Measurements from ENCODE around the gene CLIC1. TPM values are rescaled to one million over a fixed set of nuclear protein-coding genes. Genes with fewer than 3 reads are reported as not detected.

CLIC1 gene
- total and polyA plus RNA-seq, 10 of the 15 experiments (the other 5 are each of a cell fraction or from before 2014, with no cell fraction given), result 446 to 1,266 (median 636) TPM

DNA sequence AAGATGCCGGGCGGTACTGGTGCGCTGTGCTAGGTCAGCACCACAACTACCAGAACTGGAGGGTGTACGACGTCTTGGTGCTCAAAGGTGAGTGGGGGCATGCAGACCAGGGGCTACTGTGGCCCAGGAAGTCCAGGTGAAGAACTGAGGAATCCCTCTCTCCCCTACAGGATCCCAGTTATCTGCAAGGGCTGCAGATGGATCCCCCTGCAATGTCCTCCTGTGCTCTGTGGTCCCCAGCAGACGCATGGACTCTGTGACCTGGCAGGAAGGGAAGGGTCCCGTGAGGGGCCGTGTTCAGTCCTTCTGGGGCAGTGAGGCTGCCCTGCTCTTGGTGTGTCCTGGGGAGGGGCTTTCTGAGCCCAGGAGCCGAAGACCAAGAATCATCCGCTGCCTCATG, 28.6 kb downstream of the CLIC1 start (continued):
- TF ChIP-seq, protein P1, sequence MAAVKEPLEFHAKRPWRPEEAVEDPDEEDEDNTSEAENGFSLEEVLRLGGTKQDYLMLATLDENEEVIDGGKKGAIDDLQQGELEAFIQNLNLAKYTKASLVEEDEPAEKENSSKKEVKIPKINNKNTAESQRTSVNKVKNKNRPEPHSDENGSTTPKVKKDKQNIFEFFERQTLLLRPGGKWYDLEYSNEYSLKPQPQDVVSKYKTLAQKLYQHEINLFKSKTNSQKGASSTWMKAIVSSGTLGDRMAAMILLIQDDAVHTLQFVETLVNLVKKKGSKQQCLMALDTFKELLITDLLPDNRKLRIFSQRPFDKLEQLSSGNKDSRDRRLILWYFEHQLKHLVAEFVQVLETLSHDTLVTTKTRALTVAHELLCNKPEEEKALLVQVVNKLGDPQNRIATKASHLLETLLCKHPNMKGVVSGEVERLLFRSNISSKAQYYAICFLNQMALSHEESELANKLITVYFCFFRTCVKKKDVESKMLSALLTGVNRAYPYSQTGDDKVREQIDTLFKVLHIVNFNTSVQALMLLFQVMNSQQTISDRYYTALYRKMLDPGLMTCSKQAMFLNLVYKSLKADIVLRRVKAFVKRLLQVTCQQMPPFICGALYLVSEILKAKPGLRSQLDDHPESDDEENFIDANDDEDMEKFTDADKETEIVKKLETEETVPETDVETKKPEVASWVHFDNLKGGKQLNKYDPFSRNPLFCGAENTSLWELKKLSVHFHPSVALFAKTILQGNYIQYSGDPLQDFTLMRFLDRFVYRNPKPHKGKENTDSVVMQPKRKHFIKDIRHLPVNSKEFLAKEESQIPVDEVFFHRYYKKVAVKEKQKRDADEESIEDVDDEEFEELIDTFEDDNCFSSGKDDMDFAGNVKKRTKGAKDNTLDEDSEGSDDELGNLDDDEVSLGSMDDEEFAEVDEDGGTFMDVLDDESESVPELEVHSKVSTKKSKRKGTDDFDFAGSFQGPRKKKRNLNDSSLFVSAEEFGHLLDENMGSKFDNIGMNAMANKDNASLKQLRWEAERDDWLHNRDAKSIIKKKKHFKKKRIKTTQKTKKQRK (IDR thresholded peaks at IDR 0.05; ENCODE audit: low read depth, low read length), result no peak
- TF ChIP-seq EP300 (IDR thresholded peaks at IDR 0.05; ENCODE audit: borderline replicate concordance in 1 of 2, control insufficient read depth in 1 of 2, low read depth in 2 of 2, low read length in 2 of 2), result no peak
- TF ChIP-seq PAX8 (IDR thresholded peaks at IDR 0.05), result no peak

DNA sequence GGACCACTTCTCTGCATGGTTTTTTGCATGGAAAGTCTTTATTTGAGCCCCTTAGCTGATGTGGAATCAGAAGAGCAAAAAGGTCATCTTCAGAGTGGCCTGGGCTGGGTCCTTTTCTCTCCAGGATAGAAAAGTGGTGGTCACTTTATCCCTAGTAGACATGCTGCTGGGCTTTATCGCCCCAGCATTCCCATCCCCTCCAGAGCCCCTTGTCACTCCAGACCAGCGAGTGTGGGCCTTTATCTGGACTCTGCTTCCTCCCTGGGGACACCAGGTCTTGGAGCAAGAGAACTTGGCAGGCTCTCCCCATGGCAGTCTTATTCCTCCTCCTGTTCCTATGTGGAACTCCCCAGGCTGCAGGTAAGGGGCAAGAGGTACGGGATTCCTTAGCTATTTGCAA, 29.7 kb downstream of the CLIC1 start, which contains the start of gene LY6G6F:
LY6G6F (plus strand) TSS at position 268 of the 400 bp plus-strand sequence; CDS start at position 309, 41 bp downstream.
- H3K4me2 ChIP-seq (ENCODE audit: control insufficient read depth, insufficient read depth), result no peak within 1 kb of the TSS
- no TSS peak for BruUV-seq (replicated peaks)
- no peak within 1 kb of the TSS for H2AFZ ChIP-seq (ENCODE audit: control insufficient read depth, low read depth, low read length)
- H3K4me1 ChIP-seq (ENCODE audit: control insufficient read depth, insufficient read depth, low read length), result peaks cover 5% of the 10 kb centered on the region; the same call in 1 of the 2 replicates
- in situ Hi-C loops (cut with MboI) (no loop called here), intact Hi-C loops (cut with micrococcal nuclease; ENCODE audit: unreplicated experiment) (no loop called here)
- SMC1A ChIA-PET (ENCODE audit: uncharacterized antibody, unreplicated experiment), result interaction anchor here (0.6 to 0.7 kb wide), 2 partner anchors 13 to 18 kb away, joined by 3 read pairs; no protein-coding TSS in a partner anchor
- POLR2A ChIA-PET, result interaction anchor here (0.5 to 1.2 kb wide), 2 partner anchors 25 to 87 kb away, joined by 3 read pairs; no protein-coding TSS in a partner anchor
- H3K79me2 ChIP-seq (ENCODE audit: control insufficient read depth, insufficient read depth, low read length), result peaks cover 11% of the 10 kb centered on the region
- TF ChIP-seq CBX3 (IDR thresholded peaks at IDR 0.05; ENCODE audit: borderline replicate concordance, low read depth), result no peak
- TF ChIP-seq MTA2 (IDR thresholded peaks at IDR 0.05; ENCODE audit: low read depth), result no peak
- no peak for TF ChIP-seq BMI1 (IDR thresholded peaks at IDR 0.05; ENCODE audit: borderline replicate concordance)
- TF ChIP-seq, protein P2, sequence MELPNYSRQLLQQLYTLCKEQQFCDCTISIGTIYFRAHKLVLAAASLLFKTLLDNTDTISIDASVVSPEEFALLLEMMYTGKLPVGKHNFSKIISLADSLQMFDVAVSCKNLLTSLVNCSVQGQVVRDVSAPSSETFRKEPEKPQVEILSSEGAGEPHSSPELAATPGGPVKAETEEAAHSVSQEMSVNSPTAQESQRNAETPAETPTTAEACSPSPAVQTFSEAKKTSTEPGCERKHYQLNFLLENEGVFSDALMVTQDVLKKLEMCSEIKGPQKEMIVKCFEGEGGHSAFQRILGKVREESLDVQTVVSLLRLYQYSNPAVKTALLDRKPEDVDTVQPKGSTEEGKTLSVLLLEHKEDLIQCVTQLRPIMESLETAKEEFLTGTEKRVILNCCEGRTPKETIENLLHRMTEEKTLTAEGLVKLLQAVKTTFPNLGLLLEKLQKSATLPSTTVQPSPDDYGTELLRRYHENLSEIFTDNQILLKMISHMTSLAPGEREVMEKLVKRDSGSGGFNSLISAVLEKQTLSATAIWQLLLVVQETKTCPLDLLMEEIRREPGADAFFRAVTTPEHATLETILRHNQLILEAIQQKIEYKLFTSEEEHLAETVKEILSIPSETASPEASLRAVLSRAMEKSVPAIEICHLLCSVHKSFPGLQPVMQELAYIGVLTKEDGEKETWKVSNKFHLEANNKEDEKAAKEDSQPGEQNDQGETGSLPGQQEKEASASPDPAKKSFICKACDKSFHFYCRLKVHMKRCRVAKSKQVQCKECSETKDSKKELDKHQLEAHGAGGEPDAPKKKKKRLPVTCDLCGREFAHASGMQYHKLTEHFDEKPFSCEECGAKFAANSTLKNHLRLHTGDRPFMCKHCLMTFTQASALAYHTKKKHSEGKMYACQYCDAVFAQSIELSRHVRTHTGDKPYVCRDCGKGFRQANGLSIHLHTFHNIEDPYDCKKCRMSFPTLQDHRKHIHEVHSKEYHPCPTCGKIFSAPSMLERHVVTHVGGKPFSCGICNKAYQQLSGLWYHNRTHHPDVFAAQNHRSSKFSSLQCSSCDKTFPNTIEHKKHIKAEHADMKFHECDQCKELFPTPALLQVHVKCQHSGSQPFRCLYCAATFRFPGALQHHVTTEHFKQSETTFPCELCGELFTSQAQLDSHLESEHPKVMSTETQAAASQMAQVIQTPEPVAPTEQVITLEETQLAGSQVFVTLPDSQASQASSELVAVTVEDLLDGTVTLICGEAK (IDR thresholded peaks at IDR 0.05; ENCODE audit: borderline replicate concordance), result no peak
- TF ChIP-seq SP1 (IDR thresholded peaks at IDR 0.05; ENCODE audit: low read depth, low read length), result no peak
- TF ChIP-seq KDM1A (IDR thresholded peaks at IDR 0.05; ENCODE audit: borderline replicate concordance), result no peak
- TF ChIP-seq, protein P3, sequence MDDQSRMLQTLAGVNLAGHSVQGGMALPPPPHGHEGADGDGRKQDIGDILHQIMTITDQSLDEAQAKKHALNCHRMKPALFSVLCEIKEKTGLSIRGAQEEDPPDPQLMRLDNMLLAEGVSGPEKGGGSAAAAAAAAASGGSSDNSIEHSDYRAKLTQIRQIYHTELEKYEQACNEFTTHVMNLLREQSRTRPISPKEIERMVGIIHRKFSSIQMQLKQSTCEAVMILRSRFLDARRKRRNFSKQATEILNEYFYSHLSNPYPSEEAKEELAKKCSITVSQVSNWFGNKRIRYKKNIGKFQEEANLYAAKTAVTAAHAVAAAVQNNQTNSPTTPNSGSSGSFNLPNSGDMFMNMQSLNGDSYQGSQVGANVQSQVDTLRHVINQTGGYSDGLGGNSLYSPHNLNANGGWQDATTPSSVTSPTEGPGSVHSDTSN (IDR thresholded peaks at IDR 0.05; ENCODE audit: insufficient replicate concordance, low read depth, low read length), result no peak
- no peak for TF ChIP-seq ZBED1 (IDR thresholded peaks at IDR 0.05; ENCODE audit: borderline replicate concordance)
- RAD21 ChIA-PET (ENCODE audit: unreplicated experiment), result interaction anchor here (0.6 kb wide), 1 partner anchor 223 kb away, joined by 3 read pairs; no protein-coding TSS in a partner anchor
- no peaks in the 10 kb centered on the region; a peak in 1 of 4 replicates for H3K27me3 ChIP-seq (replicated peaks in 1 of 2; ENCODE audit: control insufficient read depth in 2 of 2, insufficient read depth in 2 of 2, low read length in 1 of 2)
- no peaks in the 10 kb centered on the region for H4K20me1 ChIP-seq (ENCODE audit: control insufficient read depth, insufficient read depth)
- ATAC-seq, result no peak
- FAIRE-seq, result no peak
- H3K4me3 ChIP-seq, result no peak within 1 kb of the TSS
- no peaks in the 10 kb centered on the region for H3K36me3 ChIP-seq (ENCODE audit: control insufficient read depth in 2 of 2, insufficient read depth in 2 of 2, low read length in 1 of 2)
- no peak within 1 kb of the TSS for H3K27ac ChIP-seq (ENCODE audit: control insufficient read depth, insufficient read depth)
- H3K9me3 ChIP-seq (replicated peaks; ENCODE audit: control insufficient read depth, insufficient read depth, low read length), result no peaks in the 10 kb centered on the region
- CTCF ChIA-PET, result interaction anchor here (0.9 to 1.1 kb wide), 2 partner anchors 13 to 63 kb away, joined by 3 to 5 read pairs; no protein-coding TSS in a partner anchor
- no peak within 1 kb of the TSS for H3K9ac ChIP-seq (ENCODE audit: control insufficient read depth, insufficient read depth, low read length)
- WGBS (ENCODE audit: insufficient coverage, insufficient replicate concordance, low lambda C conversion rate, missing lambda C conversion rate), result 45% methylated on average over 3 of the region's 3 CpGs
- DNase-seq (ENCODE audit: low read depth, low spot score), result no peak

Data from GM12878 (cell line).